COLO829 (cell line): ENCODE measurements around the gene IMMP1L.

Experiments
- DNase-seq: peaks from one replicate; pipeline ENCODE4 v3.0.0; 2012; ENCODE audit warnings: low spot score

IMMP1L gene

DNA sequence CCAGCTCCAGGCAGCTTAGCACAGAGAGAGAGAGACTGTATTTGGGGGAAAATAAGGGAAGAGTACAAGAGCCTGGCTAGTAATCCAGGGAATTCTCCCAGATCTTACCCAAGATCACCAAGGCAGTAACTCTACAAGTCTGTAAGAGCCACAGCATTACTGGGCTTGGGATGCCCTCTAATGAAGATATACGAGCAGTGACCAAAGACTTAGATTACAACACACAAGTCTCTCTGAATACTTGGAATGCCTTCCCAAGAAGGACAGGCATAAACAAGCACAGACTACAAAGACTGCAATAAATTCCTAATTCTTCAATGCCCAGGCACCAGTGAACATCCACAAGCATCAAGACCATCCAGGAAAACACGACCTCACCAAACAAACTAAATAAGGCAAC, 122.0 kb downstream of the IMMP1L start:
- DNase-seq: no peak

DNA sequence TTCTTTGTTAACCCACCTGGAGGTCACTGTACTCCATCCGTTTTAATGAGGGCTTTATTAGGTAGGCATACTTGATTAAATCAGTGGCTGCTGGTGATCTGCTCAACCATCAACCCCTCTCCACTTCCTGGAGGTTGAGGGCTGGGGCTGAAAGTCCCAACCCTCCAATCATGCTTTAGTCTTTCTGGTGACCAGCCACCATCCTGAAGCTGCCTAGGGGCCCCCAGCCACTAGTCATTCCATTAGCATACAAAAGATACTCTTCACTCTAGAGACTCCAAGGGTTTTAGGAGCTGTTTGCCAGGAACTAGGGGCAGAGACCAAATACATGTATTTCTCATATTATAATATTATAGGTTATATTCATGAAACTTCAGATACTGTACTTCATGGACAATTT, 126.3 kb downstream of the IMMP1L start:
- DNase-seq: no peak
